ENCODE measurements around the gene MCM7. TPM values are rescaled to one million over a fixed set of nuclear protein-coding genes. Genes with fewer than 3 reads are reported as not detected.

MCM7 gene
- total and polyA plus RNA-seq, 2 donors (not counting 1 experiment from before 2014, with no cell fraction given), result 24.4 to 34.3 TPM

DNA sequence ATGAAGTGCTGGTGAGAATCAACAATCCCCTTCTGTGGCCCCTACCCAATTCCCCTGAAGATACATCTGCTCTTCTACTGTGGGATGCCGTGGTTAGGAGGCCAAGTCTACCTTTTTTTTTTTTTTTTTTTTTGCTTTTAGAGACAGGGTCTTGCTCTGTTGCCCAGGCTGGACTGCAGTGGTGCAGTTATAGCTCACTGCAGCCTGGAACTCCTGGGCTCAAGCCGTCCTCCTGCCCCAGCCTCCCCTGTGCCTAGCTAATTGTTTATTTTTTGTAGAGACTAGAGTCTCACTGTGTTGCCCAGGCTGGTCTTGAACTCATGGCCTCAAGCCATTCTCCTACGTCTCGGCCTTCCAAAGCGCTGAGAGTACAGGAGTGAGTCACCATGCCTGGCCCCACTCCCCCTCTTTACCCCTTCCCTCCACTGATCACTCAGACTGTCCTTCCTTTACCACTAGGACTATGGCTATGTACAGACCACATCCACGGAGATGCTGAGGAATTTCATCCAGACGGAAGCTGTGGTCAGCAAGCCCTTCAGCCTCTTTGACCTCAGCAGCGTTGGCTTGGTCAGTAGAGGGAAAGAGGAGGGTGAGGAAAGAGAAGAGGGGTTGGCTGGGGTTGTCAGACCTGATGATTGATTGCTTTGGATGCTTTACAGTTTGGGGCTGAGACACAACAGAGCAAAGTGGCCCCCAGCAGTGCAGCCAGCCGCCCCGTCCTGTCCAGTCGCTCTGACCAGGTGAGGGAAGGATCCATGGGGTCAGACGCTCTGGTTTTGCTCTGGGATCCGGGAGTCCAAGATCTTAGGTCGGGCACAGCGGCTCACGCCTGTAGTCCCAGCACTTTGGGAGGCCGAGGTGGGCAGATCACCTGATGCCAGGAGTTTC lies 2.0 kb upstream of the MCM7 start:
- peak overlapping the region; percentile 87 for H3K27ac ChIP-seq (ENCODE audit: insufficient read depth, low read length)
- peaks cover 7% of the 10 kb centered on the region for H3K4me1 ChIP-seq (ENCODE audit: control insufficient read depth, extremely low read depth, insufficient read depth, low read length)
- H2AFZ ChIP-seq (ENCODE audit: low read length), result no peak overlapping the region
- H3K36me3 ChIP-seq (ENCODE audit: control insufficient read depth, insufficient read depth, low read length), result peaks cover 22% of the 10 kb centered on the region
- no peak overlapping the region for H3K9ac ChIP-seq (ENCODE audit: insufficient read depth, low read length)
- TF ChIP-seq EZH2 (IDR thresholded peaks at IDR 0.05; ENCODE audit: low read length, missing control alignments), result no peak
- TF ChIP-seq, protein P1, sequence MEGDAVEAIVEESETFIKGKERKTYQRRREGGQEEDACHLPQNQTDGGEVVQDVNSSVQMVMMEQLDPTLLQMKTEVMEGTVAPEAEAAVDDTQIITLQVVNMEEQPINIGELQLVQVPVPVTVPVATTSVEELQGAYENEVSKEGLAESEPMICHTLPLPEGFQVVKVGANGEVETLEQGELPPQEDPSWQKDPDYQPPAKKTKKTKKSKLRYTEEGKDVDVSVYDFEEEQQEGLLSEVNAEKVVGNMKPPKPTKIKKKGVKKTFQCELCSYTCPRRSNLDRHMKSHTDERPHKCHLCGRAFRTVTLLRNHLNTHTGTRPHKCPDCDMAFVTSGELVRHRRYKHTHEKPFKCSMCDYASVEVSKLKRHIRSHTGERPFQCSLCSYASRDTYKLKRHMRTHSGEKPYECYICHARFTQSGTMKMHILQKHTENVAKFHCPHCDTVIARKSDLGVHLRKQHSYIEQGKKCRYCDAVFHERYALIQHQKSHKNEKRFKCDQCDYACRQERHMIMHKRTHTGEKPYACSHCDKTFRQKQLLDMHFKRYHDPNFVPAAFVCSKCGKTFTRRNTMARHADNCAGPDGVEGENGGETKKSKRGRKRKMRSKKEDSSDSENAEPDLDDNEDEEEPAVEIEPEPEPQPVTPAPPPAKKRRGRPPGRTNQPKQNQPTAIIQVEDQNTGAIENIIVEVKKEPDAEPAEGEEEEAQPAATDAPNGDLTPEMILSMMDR (conservative IDR thresholded peaks at IDR 0.05 in 1 of 2, IDR thresholded peaks at IDR 0.05 in 1 of 2; ENCODE audit: low read depth in 1 of 2, low read length in 2 of 2), result no peak
- H3K9me3 ChIP-seq (ENCODE audit: control insufficient read depth, insufficient read depth, low read depth, low read length), result no peaks in the 10 kb centered on the region
- H3K27me3 ChIP-seq (ENCODE audit: control insufficient read depth, insufficient read depth, low read length), result no peaks in the 10 kb centered on the region
- peak overlapping the region in 2 of 4 experiments; percentile 23 to 81 for H3K4me3 ChIP-seq (replicated peaks in 1 of 4; ENCODE audit: control extremely low read depth in 1 of 4, insufficient read depth in 1 of 4, low read depth in 3 of 4, low read length in 4 of 4)
- peaks cover 22% of the 10 kb centered on the region for H3K79me2 ChIP-seq (ENCODE audit: control insufficient read depth, insufficient read depth, low read length)
- H4K20me1 ChIP-seq (ENCODE audit: control insufficient read depth, extremely low read depth, insufficient read depth, low read length), result no peaks in the 10 kb centered on the region
- peak overlapping the region; percentile 42 for H3K4me2 ChIP-seq (ENCODE audit: extremely low read depth, insufficient read depth, low read length)
- DNase-seq (ENCODE audit: low read depth in 2 of 2), result peak; percentile 92 to 99

DNA sequence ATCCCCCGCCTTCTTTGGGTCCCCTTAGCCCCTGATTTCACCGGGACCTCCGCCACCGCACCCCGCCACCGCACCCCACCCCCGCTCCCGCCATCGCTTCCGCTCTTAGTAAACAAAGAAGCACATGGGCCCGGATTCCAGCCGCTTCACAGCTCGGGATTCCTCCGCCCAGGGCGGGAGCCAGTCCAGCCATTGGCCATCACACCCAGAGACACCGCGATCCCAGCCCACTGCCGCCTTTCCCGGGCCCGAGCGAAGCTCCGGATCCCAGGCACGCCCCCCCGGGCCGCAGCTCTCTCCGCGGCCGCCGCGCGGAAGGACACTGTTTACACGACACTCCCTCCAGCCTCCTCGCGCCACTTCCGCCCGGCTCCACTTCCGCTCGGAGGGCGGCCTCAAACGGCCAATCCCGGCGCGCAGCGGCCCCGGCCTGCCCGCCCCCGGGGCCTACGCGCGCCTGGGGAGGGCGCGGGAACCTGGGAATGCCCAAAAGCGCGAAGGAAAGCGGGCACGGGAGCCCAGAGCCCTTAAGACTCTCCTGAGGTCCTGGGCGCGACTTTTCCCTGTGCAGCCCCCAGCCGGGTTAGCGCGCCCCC lies 679 bp downstream of the MCM7 start:
- DNase-seq (ENCODE audit: low read depth in 2 of 2), result peak; percentile 98 to 99
- peak overlapping the region; percentile 77 for H3K9ac ChIP-seq (ENCODE audit: insufficient read depth, low read length)
- H3K9me3 ChIP-seq (ENCODE audit: control insufficient read depth, insufficient read depth, low read depth, low read length), result no peaks in the 10 kb centered on the region
- H4K20me1 ChIP-seq (ENCODE audit: control insufficient read depth, extremely low read depth, insufficient read depth, low read length), result no peaks in the 10 kb centered on the region
- peaks cover 7% of the 10 kb centered on the region for H3K4me1 ChIP-seq (ENCODE audit: control insufficient read depth, extremely low read depth, insufficient read depth, low read length)
- peaks cover 30% of the 10 kb centered on the region for H3K79me2 ChIP-seq (ENCODE audit: control insufficient read depth, insufficient read depth, low read length)
- H3K27me3 ChIP-seq (ENCODE audit: control insufficient read depth, insufficient read depth, low read length), result no peaks in the 10 kb centered on the region
- no peak for TF ChIP-seq EZH2 (IDR thresholded peaks at IDR 0.05; ENCODE audit: low read length, missing control alignments)
- TF ChIP-seq, protein P1 (conservative IDR thresholded peaks at IDR 0.05 in 1 of 2, IDR thresholded peaks at IDR 0.05 in 1 of 2; ENCODE audit: low read depth in 1 of 2, low read length in 2 of 2), result no peak
- peaks cover 26% of the 10 kb centered on the region for H3K36me3 ChIP-seq (ENCODE audit: control insufficient read depth, insufficient read depth, low read length)
- H3K4me2 ChIP-seq (ENCODE audit: extremely low read depth, insufficient read depth, low read length), result peak overlapping the region; percentile 89
- H3K4me3 ChIP-seq (replicated peaks in 1 of 4; ENCODE audit: control extremely low read depth in 1 of 4, insufficient read depth in 1 of 4, low read depth in 3 of 4, low read length in 4 of 4), result peak overlapping the region; percentile 77 to 90 (median 84)
- H2AFZ ChIP-seq (ENCODE audit: low read length), result no peak overlapping the region
- H3K27ac ChIP-seq (ENCODE audit: insufficient read depth, low read length), result peak overlapping the region; percentile 87

DNA sequence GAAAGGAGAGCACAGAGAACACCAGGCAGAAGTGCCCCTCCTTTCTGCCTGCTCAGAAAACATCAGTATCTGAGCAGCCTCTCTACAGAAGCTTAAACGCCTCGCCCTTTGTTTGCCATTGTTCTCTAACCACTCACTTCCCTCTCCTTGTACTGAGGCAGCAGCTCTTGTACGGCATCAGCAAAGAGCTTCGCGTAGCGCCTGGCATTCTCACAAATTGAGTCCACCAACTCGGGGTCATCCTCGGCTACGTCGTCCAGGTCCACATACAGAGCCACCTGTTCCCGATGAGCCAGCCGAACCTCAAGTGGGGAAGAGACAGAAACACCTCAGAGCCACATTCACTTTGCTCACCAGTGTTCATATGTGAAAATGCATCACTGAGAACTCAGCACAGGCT lies 1.7 kb downstream of the MCM7 start:
- no peak for DNase-seq (ENCODE audit: low read depth in 2 of 2)
- H3K4me1 ChIP-seq (ENCODE audit: control insufficient read depth, extremely low read depth, insufficient read depth, low read length), result peaks cover 7% of the 10 kb centered on the region
- H3K9ac ChIP-seq (ENCODE audit: insufficient read depth, low read length), result no peak overlapping the region
- H3K27me3 ChIP-seq (ENCODE audit: control insufficient read depth, insufficient read depth, low read length), result no peaks in the 10 kb centered on the region
- no peak overlapping the region for H3K27ac ChIP-seq (ENCODE audit: insufficient read depth, low read length)
- H3K4me2 ChIP-seq (ENCODE audit: extremely low read depth, insufficient read depth, low read length), result peak overlapping the region; percentile 79
- H3K9me3 ChIP-seq (ENCODE audit: control insufficient read depth, insufficient read depth, low read depth, low read length), result no peaks in the 10 kb centered on the region
- no peak for TF ChIP-seq EZH2 (IDR thresholded peaks at IDR 0.05; ENCODE audit: low read length, missing control alignments)
- TF ChIP-seq, protein P1 (conservative IDR thresholded peaks at IDR 0.05 in 1 of 2, IDR thresholded peaks at IDR 0.05 in 1 of 2; ENCODE audit: low read depth in 1 of 2, low read length in 2 of 2), result no peak
- no peak overlapping the region for H2AFZ ChIP-seq (ENCODE audit: low read length)
- H4K20me1 ChIP-seq (ENCODE audit: control insufficient read depth, extremely low read depth, insufficient read depth, low read length), result no peaks in the 10 kb centered on the region
- peaks cover 29% of the 10 kb centered on the region for H3K36me3 ChIP-seq (ENCODE audit: control insufficient read depth, insufficient read depth, low read length)
- peaks cover 30% of the 10 kb centered on the region for H3K79me2 ChIP-seq (ENCODE audit: control insufficient read depth, insufficient read depth, low read length)
- peak overlapping the region; percentile 77 to 90 (median 84) for H3K4me3 ChIP-seq (replicated peaks in 1 of 4; ENCODE audit: control extremely low read depth in 1 of 4, insufficient read depth in 1 of 4, low read depth in 3 of 4, low read length in 4 of 4)

Measured in fibroblast of lung (primary cell).